IPS-11a (cell line): Measurements from ENCODE around the gene ANKRD39.

Source experiments
- H3K4me3 ChIP-seq: one replicate; pipeline ENCODE4 v1.5.1; 2013; ENCODE audit warnings: low read depth, low read length, control low read depth

The ANKRD39 gene

GRCh38 chr2:96888072-96889011, 30.5 kb upstream of the ANKRD39 start:
- H3K4me3 ChIP-seq: no peak overlapping the region

GRCh38 chr2:96887493-96888012, 29.7 kb upstream of the ANKRD39 start:
- no peak overlapping the region for H3K4me3 ChIP-seq

GRCh38 chr2:96885432-96886347, 27.9 kb upstream of the ANKRD39 start:
- H3K4me3 ChIP-seq: no peak overlapping the region

- H3K4me3 ChIP-seq: no peak overlapping the region
Measured at GRCh38 chr2:96884299-96885094, 26.7 kb upstream of the ANKRD39 start.

- no peak overlapping the region for H3K4me3 ChIP-seq
Measured at GRCh38 chr2:96883306-96883705, 25.5 kb upstream of the ANKRD39 start.

- no peak overlapping the region for H3K4me3 ChIP-seq
Measured at GRCh38 chr2:96882906-96883305, 25.1 kb upstream of the ANKRD39 start.

- H3K4me3 ChIP-seq: no peak overlapping the region
Measured at GRCh38 chr2:96882230-96882629, 24.4 kb upstream of the ANKRD39 start.

GRCh38 chr2:96881349-96882195, 23.8 kb upstream of the ANKRD39 start:
- H3K4me3 ChIP-seq: no peak overlapping the region

- H3K4me3 ChIP-seq: no peak overlapping the region
Measured at GRCh38 chr2:96880891-96881273, 23.1 kb upstream of the ANKRD39 start.

GRCh38 chr2:96879545-96880040, 21.8 kb upstream of the ANKRD39 start:
- H3K4me3 ChIP-seq: no peak overlapping the region

- H3K4me3 ChIP-seq: no peak overlapping the region
Measured at GRCh38 chr2:96878796-96879544, 21.2 kb upstream of the ANKRD39 start.

GRCh38 chr2:96878171-96878570, 20.4 kb upstream of the ANKRD39 start:
- no peak overlapping the region for H3K4me3 ChIP-seq

- no peak overlapping the region for H3K4me3 ChIP-seq
Measured at GRCh38 chr2:96877631-96878092, 19.8 kb upstream of the ANKRD39 start.

- no peak overlapping the region for H3K4me3 ChIP-seq
Measured at GRCh38 chr2:96877042-96877451, 19.2 kb upstream of the ANKRD39 start.

GRCh38 chr2:96876269-96877041, 18.6 kb upstream of the ANKRD39 start:
- no peak overlapping the region for H3K4me3 ChIP-seq

GRCh38 chr2:96875498-96876268, 17.9 kb upstream of the ANKRD39 start:
- no peak overlapping the region for H3K4me3 ChIP-seq

- no peak overlapping the region for H3K4me3 ChIP-seq
Measured at GRCh38 chr2:96874198-96874831, 16.5 kb upstream of the ANKRD39 start.
